ENCODE data around the gene INTS2. TPM values are rescaled to one million over a fixed set of nuclear protein-coding genes. Genes with fewer than 3 reads are reported as not detected.

INTS2 gene
- polyA plus RNA-seq, 2 of the 4 experiments (the other 2 are of a cell fraction), result 14.0 to 35.0 TPM

- WGBS (ENCODE audit: missing lambda C conversion rate), result 93% methylated on average over 7 of the region's 7 CpGs
- DNase-seq (ENCODE audit: low read depth in 1 of 2, low spot score in 1 of 2) (no peak), FAIRE-seq (no peak), ATAC-seq (no peak)
- no peak for TF ChIP-seq HMGXB4 (CRISPR knock-in tag; IDR thresholded peaks at IDR 0.05; ENCODE audit: borderline replicate concordance)
- TF ChIP-seq NFE2L2 (conservative IDR thresholded peaks at IDR 0.05; ENCODE audit: low read length), result no peak
- TF ChIP-seq ATOH8 (CRISPR knock-in tag; IDR thresholded peaks at IDR 0.05; ENCODE audit: low read depth), result no peak
- no peak for TF ChIP-seq ESRRA (IDR thresholded peaks at IDR 0.05; ENCODE audit: borderline replicate concordance, low read length)
- TF ChIP-seq HDAC2 (IDR thresholded peaks at IDR 0.05), result no peak
- no peak for TF ChIP-seq MAFK (IDR thresholded peaks at IDR 0.05; ENCODE audit: partially characterized antibody)
- TF ChIP-seq SREBF2 (IDR thresholded peaks at IDR 0.05), result no peak
- no peak for TF ChIP-seq CBX2 (IDR thresholded peaks at IDR 0.05; ENCODE audit: borderline replicate concordance, low read depth)
- TF ChIP-seq MYC (IDR thresholded peaks at IDR 0.05; ENCODE audit: borderline replicate concordance, low read length), result no peak
- TF ChIP-seq GATA3 (IDR thresholded peaks at IDR 0.05; ENCODE audit: borderline replicate concordance), result no peak
- ChIA-PET POLR2A (no interaction called here), CTCF (interaction anchor here (1.3 to 1.5 kb wide), 2 partner anchors 14 to 135 kb away, joined by 3 to 4 read pairs; no protein-coding TSS in a partner anchor)
- Histone ChIP-seq H3K9me3 (no peaks in the 10 kb centered on the region), H3K4me2 (no peak overlapping the region), H3K4me1 (no peaks in the 10 kb centered on the region), H3K4me3 (no peak overlapping the region), H3K27ac (no peak overlapping the region)
These were observed 46.3 kb upstream of the INTS2 start for GRCh38 chr17:61974115-61974514.

GRCh38 chr17:61972311-61972710 is 44.5 kb upstream of the INTS2 start:
- ATAC-seq (no peak), FAIRE-seq (no peak), DNase-seq (ENCODE audit: low read depth in 1 of 2, low spot score in 1 of 2) (no peak)
- Histone ChIP-seq H3K9me3 (no peaks in the 10 kb centered on the region), H3K4me3 (no peak overlapping the region), H3K4me2 (no peak overlapping the region), H3K27ac (no peak overlapping the region), H3K4me1 (no peaks in the 10 kb centered on the region)
- ChIA-PET POLR2A (no interaction called here), CTCF (interaction anchor here (1.3 kb wide), 1 partner anchor 9 kb away, joined by 3 read pairs; no protein-coding TSS in a partner anchor)
- TF ChIP-seq HOXB13 (CRISPR knock-in tag; IDR thresholded peaks at IDR 0.05; ENCODE audit: low read depth), result no peak
- TF ChIP-seq EHMT2 (IDR thresholded peaks at IDR 0.05; ENCODE audit: low read depth), result no peak
- no peak for TF ChIP-seq MAZ (IDR thresholded peaks at IDR 0.05; ENCODE audit: borderline replicate concordance, low read depth, low read length)
- TF ChIP-seq RAD21 (conservative IDR thresholded peaks at IDR 0.05 in 1 of 2, IDR thresholded peaks at IDR 0.05 in 1 of 2), result no peak
- TF ChIP-seq RARB (CRISPR knock-in tag; IDR thresholded peaks at IDR 0.05), result no peak
- TF ChIP-seq EHF (CRISPR knock-in tag; IDR thresholded peaks at IDR 0.05), result no peak
- TF ChIP-seq BHLHE40 (IDR thresholded peaks at IDR 0.05; ENCODE audit: low read depth, low read length), result no peak
- no peak for TF ChIP-seq E2F6 (IDR thresholded peaks at IDR 0.05; ENCODE audit: borderline replicate concordance, low read depth)
- TF ChIP-seq HOXB5 (CRISPR knock-in tag; IDR thresholded peaks at IDR 0.05), result no peak
- TF ChIP-seq HMGXB4 (CRISPR knock-in tag; IDR thresholded peaks at IDR 0.05; ENCODE audit: borderline replicate concordance), result no peak
- TF ChIP-seq HEYL (CRISPR knock-in tag; IDR thresholded peaks at IDR 0.05), result no peak
- no peak for TF ChIP-seq MYC (IDR thresholded peaks at IDR 0.05; ENCODE audit: borderline replicate concordance, low read length)
- no peak for TF ChIP-seq HES2 (IDR thresholded peaks at IDR 0.05)
- TF ChIP-seq BCL3 (IDR thresholded peaks at IDR 0.05), result no peak
- no peak for TF ChIP-seq POLR2AphosphoS2 (conservative IDR thresholded peaks at IDR 0.05; ENCODE audit: low read length)
- no peak for TF ChIP-seq RCOR1 (IDR thresholded peaks at IDR 0.05; ENCODE audit: low read depth, low read length)
- no peak for TF ChIP-seq ELK1 (IDR thresholded peaks at IDR 0.05; ENCODE audit: low read depth, low read length)
